ENCODE data around the gene PUM2.

The PUM2 gene

DNA sequence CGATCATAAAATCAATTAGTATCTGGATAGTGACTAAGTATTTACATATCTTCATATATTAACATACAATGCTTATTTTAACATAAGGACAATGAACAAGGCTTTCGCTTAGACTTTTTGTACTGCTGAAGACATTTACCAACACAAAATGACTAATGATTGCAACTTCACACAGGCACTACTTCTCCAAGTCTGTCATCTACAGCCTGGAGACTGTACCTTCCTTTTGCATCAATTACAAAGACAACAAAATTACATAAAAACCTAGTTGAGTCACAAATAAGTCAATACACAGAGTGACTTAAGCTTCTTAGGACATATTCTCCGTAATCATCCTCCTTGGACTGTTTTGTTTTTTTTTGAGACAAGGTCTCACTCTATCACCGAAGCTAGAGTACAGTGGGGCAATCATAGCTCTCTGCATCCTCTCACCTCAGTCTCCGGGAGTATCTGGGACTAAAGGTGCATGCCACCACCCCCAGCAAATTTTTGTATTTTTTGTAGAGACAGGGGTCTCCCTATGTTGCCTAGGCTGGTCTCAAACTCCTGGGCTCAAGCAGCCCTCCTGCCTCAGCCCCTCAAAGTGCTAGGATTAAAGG lies 15.9 kb downstream of the PUM2 start:
- Histone ChIP-seq H3K4me1 (ENCODE audit: control insufficient read depth, insufficient read depth, low read length, poor library complexity, severe bottlenecking) (no peaks in the 10 kb centered on the region), H3K27ac (ENCODE audit: low read depth, low read length, severe bottlenecking) (no peak overlapping the region), H3K9me3 (ENCODE audit: control insufficient read depth, low read length) (no peaks in the 10 kb centered on the region), H3K4me3 (ENCODE audit: extremely low read depth, insufficient read depth, low read length, poor library complexity, severe bottlenecking) (no peak overlapping the region), H3K36me3 (ENCODE audit: control insufficient read depth, insufficient read depth, low read length) (peaks cover 29% of the 10 kb centered on the region)
- 93 to 100% methylated on average over 4 of the region's 5 CpGs for WGBS, 2 experiments (ENCODE audit: insufficient coverage in 2 of 2)

DNA sequence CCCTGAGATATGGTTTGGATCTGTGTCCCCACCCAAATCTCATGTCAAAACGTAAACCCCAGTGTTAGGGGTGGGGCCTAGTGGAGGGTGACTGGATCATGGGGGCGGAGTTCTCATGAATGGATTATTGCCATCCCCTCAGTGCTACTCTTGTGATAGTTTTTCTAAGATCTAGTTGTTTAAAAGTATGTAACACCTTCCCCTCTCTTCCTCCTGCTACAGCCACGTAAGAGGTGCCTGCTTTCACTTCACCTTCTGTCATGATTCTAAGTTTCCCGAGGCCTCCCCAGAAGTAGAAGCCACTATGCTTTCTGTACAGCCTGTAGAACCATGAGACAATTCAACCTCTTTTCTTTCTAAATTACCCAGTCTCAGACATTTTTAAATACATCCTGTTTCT lies 16.9 kb downstream of the PUM2 start:
- Histone ChIP-seq H3K4me3 (ENCODE audit: extremely low read depth, insufficient read depth, low read length, poor library complexity, severe bottlenecking) (no peak overlapping the region), H3K27ac (ENCODE audit: low read depth, low read length, severe bottlenecking) (no peak overlapping the region), H3K9me3 (ENCODE audit: control insufficient read depth, low read length) (no peaks in the 10 kb centered on the region), H3K4me1 (ENCODE audit: control insufficient read depth, insufficient read depth, low read length, poor library complexity, severe bottlenecking) (no peaks in the 10 kb centered on the region), H3K36me3 (ENCODE audit: control insufficient read depth, insufficient read depth, low read length) (peaks cover 33% of the 10 kb centered on the region)
- 94 to 100% methylated on average over 1 to 2 of the region's 4 CpGs for WGBS, 2 experiments (ENCODE audit: insufficient coverage in 2 of 2)

DNA sequence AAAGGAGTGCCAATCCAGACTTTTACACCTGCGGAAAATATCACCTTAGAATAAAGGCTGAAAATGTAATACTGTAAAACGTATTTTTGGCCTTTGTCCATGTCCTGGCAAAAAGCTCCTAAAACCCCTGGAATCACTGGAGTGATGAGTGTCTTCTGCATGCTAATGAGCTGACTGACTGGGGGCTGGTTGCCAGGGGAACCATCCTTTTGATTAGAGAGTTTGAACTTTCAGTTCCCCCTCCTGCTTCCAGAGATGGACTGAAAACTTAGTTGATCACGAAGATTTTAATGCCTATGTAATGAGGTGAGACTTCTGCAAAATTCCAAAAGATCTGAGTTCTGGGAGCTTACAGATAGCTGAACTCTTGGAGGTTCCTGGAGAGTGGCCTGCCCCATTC lies 20.5 kb downstream of the PUM2 start:
- Histone ChIP-seq H3K36me3 (ENCODE audit: control insufficient read depth, insufficient read depth, low read length) (peaks cover 43% of the 10 kb centered on the region), H3K9me3 (ENCODE audit: control insufficient read depth, low read length) (no peaks in the 10 kb centered on the region), H3K27ac (ENCODE audit: low read depth, low read length, severe bottlenecking) (no peak overlapping the region), H3K4me1 (ENCODE audit: control insufficient read depth, insufficient read depth, low read length, poor library complexity, severe bottlenecking) (no peaks in the 10 kb centered on the region), H3K4me3 (ENCODE audit: extremely low read depth, insufficient read depth, low read length, poor library complexity, severe bottlenecking) (no peak overlapping the region)
- WGBS, 2 experiments (ENCODE audit: insufficient coverage in 2 of 2) = 67 to 83% methylated on average over 1 of the region's 3 CpGs

DNA sequence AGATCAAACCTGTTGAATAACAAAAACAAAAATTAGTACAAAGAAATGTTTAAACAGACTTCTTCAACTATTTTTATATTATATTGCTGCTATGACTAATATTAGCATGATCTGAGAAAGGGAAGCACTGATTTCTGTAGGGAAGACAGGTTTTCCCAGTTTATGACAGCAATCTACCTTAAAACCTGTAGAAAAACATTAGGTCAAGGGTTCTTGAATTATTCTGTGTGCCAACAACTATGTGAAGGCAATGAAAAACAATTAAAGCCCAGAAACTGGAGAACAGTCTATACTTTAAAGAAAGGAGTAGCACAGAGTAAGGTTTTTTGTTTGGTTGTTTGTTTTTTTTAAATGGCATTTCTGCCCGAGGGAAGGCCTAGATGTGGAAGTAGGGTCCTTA lies 23.3 kb downstream of the PUM2 start:
- WGBS, 2 experiments (ENCODE audit: insufficient coverage in 2 of 2) = no CpG with 5 or more reads among the region's 1 CpG
- H3K4me1 ChIP-seq (ENCODE audit: control insufficient read depth, insufficient read depth, low read length, poor library complexity, severe bottlenecking) = no peaks in the 10 kb centered on the region
- H3K27ac ChIP-seq (ENCODE audit: low read depth, low read length, severe bottlenecking) = no peak overlapping the region
- no peak overlapping the region for H3K4me3 ChIP-seq (ENCODE audit: extremely low read depth, insufficient read depth, low read length, poor library complexity, severe bottlenecking)
- peaks cover 54% of the 10 kb centered on the region for H3K36me3 ChIP-seq (ENCODE audit: control insufficient read depth, insufficient read depth, low read length)
- no peaks in the 10 kb centered on the region for H3K9me3 ChIP-seq (ENCODE audit: control insufficient read depth, low read length)

DNA sequence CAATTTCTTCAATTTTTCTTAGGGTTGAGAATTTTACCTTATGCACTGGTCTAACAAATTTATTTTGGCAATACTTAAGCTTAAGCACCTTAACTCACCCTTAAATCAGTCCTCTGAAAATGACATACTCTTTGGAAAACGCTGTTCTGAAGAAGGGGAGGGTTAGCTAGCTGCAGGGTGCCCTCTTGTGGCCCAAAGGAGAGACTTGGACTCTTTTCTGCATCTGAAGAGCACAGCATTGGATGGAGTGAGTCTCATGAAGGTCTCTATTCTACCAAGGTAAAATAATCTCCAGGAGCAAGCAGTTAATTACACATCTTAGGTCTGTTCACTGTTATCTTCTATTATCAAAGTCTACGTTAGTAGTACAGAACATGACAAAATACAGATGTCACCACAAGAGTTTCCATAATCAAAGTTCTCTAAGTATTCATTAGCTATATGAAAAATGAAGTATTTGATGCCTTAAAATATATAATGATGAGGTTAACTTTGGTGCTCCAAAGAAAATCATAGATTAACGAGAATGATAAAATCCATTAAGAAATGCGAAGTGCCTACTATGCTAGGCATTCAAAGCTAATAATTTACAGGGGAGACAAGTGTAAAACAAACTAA lies 24.4 kb downstream of the PUM2 start:
- Histone ChIP-seq H3K36me3 (ENCODE audit: control insufficient read depth, insufficient read depth, low read length) (peaks cover 52% of the 10 kb centered on the region), H3K9me3 (ENCODE audit: control insufficient read depth, low read length) (no peaks in the 10 kb centered on the region), H3K4me3 (ENCODE audit: extremely low read depth, insufficient read depth, low read length, poor library complexity, severe bottlenecking) (no peak overlapping the region), H3K27ac (ENCODE audit: low read depth, low read length, severe bottlenecking) (no peak overlapping the region), H3K4me1 (ENCODE audit: control insufficient read depth, insufficient read depth, low read length, poor library complexity, severe bottlenecking) (no peaks in the 10 kb centered on the region)
- 60% methylated on average over 1 of the region's 4 CpGs; no CpG with 5 or more reads in 1 of the 2 experiments for WGBS, 2 experiments (ENCODE audit: insufficient coverage in 2 of 2)

DNA sequence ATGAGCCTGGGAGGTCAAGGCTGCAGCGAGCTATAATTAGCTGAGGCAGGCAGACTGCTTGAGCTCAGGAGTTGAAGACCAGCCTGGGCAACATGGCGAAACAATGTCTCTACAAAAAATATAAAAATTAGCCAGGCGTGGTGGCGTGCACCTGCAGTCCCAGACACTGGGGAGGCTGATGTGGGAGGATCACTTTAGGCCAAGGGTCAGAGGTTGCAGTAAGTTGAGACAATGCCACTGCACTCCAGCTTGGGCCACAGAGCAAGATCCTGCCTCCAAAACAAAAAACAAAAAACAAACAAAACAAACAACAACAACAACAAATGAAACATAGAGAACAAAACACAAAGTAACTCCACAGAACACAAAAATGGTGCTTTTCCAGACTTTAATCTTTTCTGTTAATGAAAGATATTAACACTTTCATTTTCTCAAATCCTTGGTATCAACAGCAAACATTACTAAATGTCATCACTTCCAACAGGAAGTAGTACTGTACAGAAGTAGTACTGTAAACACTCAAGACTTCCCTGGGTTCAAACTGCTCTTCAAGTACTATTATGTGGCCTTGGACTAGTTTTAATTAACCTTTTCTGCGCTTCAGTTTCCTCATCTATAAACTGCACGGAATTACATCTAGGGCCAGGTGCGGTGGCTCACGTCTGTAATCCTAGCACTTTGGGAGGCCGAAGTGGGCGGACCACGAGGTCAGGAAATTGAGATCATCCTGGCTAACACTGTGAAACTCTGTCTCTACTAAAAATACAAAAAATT lies 27.9 kb downstream of the PUM2 start:
- no peaks in the 10 kb centered on the region for H3K9me3 ChIP-seq (ENCODE audit: control insufficient read depth, low read length)
- H3K27ac ChIP-seq (ENCODE audit: low read depth, low read length, severe bottlenecking) = no peak overlapping the region
- peaks cover 69% of the 10 kb centered on the region for H3K36me3 ChIP-seq (ENCODE audit: control insufficient read depth, insufficient read depth, low read length)
- 87 to 94% methylated on average over 8 to 11 of the region's 11 CpGs for WGBS, 2 experiments (ENCODE audit: insufficient coverage in 2 of 2)
- H3K4me3 ChIP-seq (ENCODE audit: extremely low read depth, insufficient read depth, low read length, poor library complexity, severe bottlenecking) = no peak overlapping the region
- no peaks in the 10 kb centered on the region for H3K4me1 ChIP-seq (ENCODE audit: control insufficient read depth, insufficient read depth, low read length, poor library complexity, severe bottlenecking)

DNA sequence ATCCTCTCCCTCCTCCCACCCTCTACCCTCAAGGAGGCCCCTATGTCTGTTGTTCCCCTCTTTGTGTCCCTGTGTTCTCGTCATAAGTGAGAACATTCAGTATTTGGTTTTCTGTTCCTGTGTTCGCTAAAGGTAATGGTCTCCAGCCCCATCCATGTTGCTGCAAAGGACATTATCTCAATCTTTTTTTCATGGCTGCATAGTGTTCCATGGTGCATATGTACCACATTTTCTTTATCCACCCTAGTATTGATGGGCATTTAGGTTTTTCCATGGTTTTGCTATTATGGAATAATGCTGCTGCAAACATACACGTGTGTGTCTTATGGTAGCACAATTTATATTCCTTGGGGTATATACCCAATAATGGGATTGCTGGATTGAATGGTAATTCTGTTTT lies 33.0 kb downstream of the PUM2 start:
- WGBS, 2 experiments (ENCODE audit: insufficient coverage in 2 of 2) = 90 to 100% methylated on average over 2 to 3 of the region's 3 CpGs
- no peak overlapping the region for H3K27ac ChIP-seq (ENCODE audit: low read depth, low read length, severe bottlenecking)
- H3K4me1 ChIP-seq (ENCODE audit: control insufficient read depth, insufficient read depth, low read length, poor library complexity, severe bottlenecking) = no peaks in the 10 kb centered on the region
- peaks cover 76% of the 10 kb centered on the region for H3K36me3 ChIP-seq (ENCODE audit: control insufficient read depth, insufficient read depth, low read length)
- H3K9me3 ChIP-seq (ENCODE audit: control insufficient read depth, low read length) = no peaks in the 10 kb centered on the region
- no peak overlapping the region for H3K4me3 ChIP-seq (ENCODE audit: extremely low read depth, insufficient read depth, low read length, poor library complexity, severe bottlenecking)

DNA sequence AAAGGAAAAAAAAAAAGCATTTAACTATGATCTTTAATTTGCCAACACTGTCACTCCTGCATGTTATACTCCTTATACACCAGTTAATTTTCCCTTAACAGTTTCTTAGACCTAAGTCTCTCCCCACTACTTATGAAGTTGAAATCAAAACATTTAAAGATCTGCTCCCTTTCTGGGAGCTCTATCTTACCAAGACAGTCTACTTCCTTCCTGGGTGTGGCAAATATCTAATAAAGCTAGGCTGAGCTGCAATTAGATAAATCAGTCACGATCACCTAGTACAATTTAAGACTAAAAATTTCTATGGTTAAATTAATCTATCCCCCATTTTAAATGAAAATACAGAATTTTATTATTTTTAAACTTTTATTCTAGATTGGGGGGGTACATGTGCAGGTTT lies 33.4 kb downstream of the PUM2 start:
- H3K36me3 ChIP-seq (ENCODE audit: control insufficient read depth, insufficient read depth, low read length) = peaks cover 73% of the 10 kb centered on the region
- no peaks in the 10 kb centered on the region for H3K4me1 ChIP-seq (ENCODE audit: control insufficient read depth, insufficient read depth, low read length, poor library complexity, severe bottlenecking)
- H3K9me3 ChIP-seq (ENCODE audit: control insufficient read depth, low read length) = no peaks in the 10 kb centered on the region
- no peak overlapping the region for H3K4me3 ChIP-seq (ENCODE audit: extremely low read depth, insufficient read depth, low read length, poor library complexity, severe bottlenecking)
- no CpG with 5 or more reads among the region's 1 CpG for WGBS, 2 experiments (ENCODE audit: insufficient coverage in 2 of 2)
- no peak overlapping the region for H3K27ac ChIP-seq (ENCODE audit: low read depth, low read length, severe bottlenecking)

DNA sequence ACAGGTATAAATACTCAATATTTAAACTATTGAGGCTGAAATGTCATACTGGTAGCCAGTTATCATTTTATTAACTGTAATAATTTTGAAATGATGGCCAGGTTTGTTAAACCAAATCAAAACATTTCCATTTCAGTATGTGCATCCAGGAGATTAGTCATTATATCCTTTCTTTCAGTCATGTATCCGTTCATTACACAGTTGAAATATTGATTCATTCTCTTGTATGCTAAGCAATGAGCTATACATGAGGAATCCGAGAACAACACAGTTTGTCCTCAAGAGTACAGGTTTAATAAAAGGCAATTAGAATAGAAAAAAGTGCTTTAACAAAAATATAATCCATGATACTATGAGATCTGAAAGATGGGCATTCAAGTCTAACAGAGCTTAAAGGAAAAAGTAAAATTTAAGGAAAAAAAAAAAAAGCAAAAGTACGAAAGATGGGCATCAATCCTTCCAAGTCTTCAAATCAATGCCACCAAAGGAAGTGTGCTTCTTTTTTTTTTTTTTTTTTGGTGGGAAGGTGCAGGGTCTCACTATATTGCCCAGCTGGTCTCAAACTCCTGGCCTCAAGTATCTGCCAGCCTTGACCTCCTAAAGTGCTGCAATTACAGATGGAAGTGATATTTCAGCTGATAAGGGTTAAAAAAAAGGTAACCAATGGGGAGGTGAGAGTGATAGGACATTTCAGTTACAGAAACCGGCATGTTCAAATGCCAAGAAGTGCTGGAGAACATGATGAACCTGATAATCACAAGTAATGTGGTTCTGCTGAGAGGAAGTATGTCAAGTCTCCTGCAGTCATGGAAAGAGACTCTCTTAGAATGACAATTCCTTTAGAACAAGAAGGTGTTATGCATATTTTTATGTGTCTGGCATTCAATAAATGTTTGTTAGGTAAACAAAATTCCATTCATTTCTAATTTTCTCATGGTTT lies 35.8 kb downstream of the PUM2 start:
- H3K36me3 ChIP-seq (ENCODE audit: control insufficient read depth, insufficient read depth, low read length) = peaks cover 70% of the 10 kb centered on the region

DNA sequence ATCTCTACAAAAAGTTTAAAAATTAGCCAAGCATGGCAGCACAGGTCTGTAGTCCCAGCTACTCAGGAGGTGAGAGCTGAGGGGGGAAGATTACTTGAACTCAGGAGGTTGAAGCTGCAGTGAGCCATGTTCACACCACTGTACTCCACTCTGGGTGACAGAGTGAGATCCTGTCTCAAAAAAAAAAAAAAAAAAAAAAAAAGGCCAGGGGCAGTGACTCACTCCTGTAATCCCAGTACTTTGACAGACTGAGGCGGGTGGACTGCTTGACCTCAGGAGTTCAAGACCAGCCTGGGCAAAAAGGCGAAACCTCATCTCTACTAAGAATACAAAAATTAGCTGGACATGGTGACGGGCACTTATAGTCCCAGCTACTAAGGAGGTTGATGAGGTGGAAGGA lies 37.0 kb downstream of the PUM2 start:
- no peaks in the 10 kb centered on the region for H3K4me1 ChIP-seq (ENCODE audit: control insufficient read depth, insufficient read depth, low read length, poor library complexity, severe bottlenecking)
- peaks cover 69% of the 10 kb centered on the region for H3K36me3 ChIP-seq (ENCODE audit: control insufficient read depth, insufficient read depth, low read length)
- no peaks in the 10 kb centered on the region for H3K9me3 ChIP-seq (ENCODE audit: control insufficient read depth, low read length)
- no peak overlapping the region for H3K27ac ChIP-seq (ENCODE audit: low read depth, low read length, severe bottlenecking)
- WGBS, 2 experiments (ENCODE audit: insufficient coverage in 2 of 2) = no CpG with 5 or more reads among the region's 3 CpGs
- no peak overlapping the region for H3K4me3 ChIP-seq (ENCODE audit: extremely low read depth, insufficient read depth, low read length, poor library complexity, severe bottlenecking)

More for the DNA sequence above, 35.8 kb downstream of the PUM2 start:
- no peaks in the 10 kb centered on the region for H3K4me1 ChIP-seq (ENCODE audit: control insufficient read depth, insufficient read depth, low read length, poor library complexity, severe bottlenecking)
- no peak overlapping the region for H3K4me3 ChIP-seq (ENCODE audit: extremely low read depth, insufficient read depth, low read length, poor library complexity, severe bottlenecking)
- H3K9me3 ChIP-seq (ENCODE audit: control insufficient read depth, low read length) = no peaks in the 10 kb centered on the region
- WGBS, 2 experiments (ENCODE audit: insufficient coverage in 2 of 2) = 89 to 94% methylated on average over 1 of the region's 4 CpGs
- no peak overlapping the region for H3K27ac ChIP-seq (ENCODE audit: low read depth, low read length, severe bottlenecking)

All from mesodermal cell (in vitro differentiated cells).